Common myeloid progenitor, CD34-positive (primary cell): ENCODE results near the gene ZDHHC24.
"Not testable (repeated sequence)": the region's sequence is repeated elsewhere in the genome, so short reads cannot be mapped to it uniquely, and the experiment has no call there.

Experiments
- CTCF ChIA-PET: fragments of 350-600 bp; sonication (Branson Sonifier 250); formaldehyde crosslinking; loops from one replicate; lab custom pipeline; 2021; ENCODE audit warnings: antibody characterized with exemption; lab: Charles Lee
- POLR2A ChIA-PET: fragments of 350-600 bp; sonication (Branson Sonifier 250); formaldehyde crosslinking; loops from one replicate; lab custom pipeline; 2021; ENCODE audit warnings: antibody characterized with exemption; lab: Charles Lee
- DNase-seq, 3 donors: peaks; one replicate each; pipeline versions ENCODE4 v3.0.0 to v3.0.0-alpha.2; 2013
- H3K27ac ChIP-seq, 2 experiments: 1 replicate in 1 of 2; 2 replicates in 1 of 2; pipeline ENCODE4 v1.7.0; 2013; ENCODE audit warnings: inconsistent platforms in 2 of 2, low read length in 2 of 2, mild to moderate bottlenecking in 2 of 2, low read depth in 1 of 2, moderate library complexity in 1 of 2; ENCODE audit not compliant: severe bottlenecking in 2 of 2, insufficient read depth in 1 of 2, poor library complexity in 1 of 2
- H3K27me3 ChIP-seq, 5 experiments: replicated peaks in 2 of 5; 1 replicate in 3 of 5; 2 replicates in 2 of 5; pipeline versions ENCODE4 v1.6.1 to v1.7.0; 2013; ENCODE audit warnings: low read length in 4 of 5, mild to moderate bottlenecking in 2 of 5, moderate library complexity in 2 of 5, inconsistent platforms in 1 of 5; ENCODE audit not compliant: insufficient read depth in 5 of 5, control insufficient read depth in 4 of 5
- H3K36me3 ChIP-seq, 4 experiments: 1 replicate in 2 of 4; 2 replicates in 2 of 4; pipeline versions ENCODE4 v1.6.1 to v1.7.0; 2013; ENCODE audit warnings: low read length in 3 of 4, control low read depth in 1 of 4, mild to moderate bottlenecking in 1 of 4; ENCODE audit not compliant: control insufficient read depth in 4 of 4, insufficient read depth in 4 of 4
- H3K4me1 ChIP-seq, 4 experiments: 1 replicate in 3 of 4; 2 replicates in 1 of 4; pipeline versions ENCODE4 v1.6.1 to v1.7.1; 2013; ENCODE audit warnings: low read length in 3 of 4, mild to moderate bottlenecking in 3 of 4, control low read depth in 1 of 4, inconsistent platforms in 1 of 4, moderate library complexity in 1 of 4; ENCODE audit not compliant: control insufficient read depth in 4 of 4, insufficient read depth in 4 of 4; ENCODE audit errors: control extremely low read depth in 1 of 4
- H3K4me3 ChIP-seq, 7 experiments: 1 replicate in 4 of 7; 2 replicates in 3 of 7; pipeline versions ENCODE4 v1.5.1 to v1.7.0; 2013; ENCODE audit warnings: mild to moderate bottlenecking in 7 of 7, low read length in 6 of 7, moderate library complexity in 6 of 7, inconsistent platforms in 2 of 7, low read depth in 2 of 7, control low read depth in 1 of 7; ENCODE audit not compliant: insufficient read depth in 4 of 7, control insufficient read depth in 1 of 7; ENCODE audit errors: extremely low read depth in 1 of 7
- H3K9me3 ChIP-seq, 5 experiments: 1 replicate in 4 of 5; 2 replicates in 1 of 5; pipeline versions ENCODE4 v1.6.1 to v1.7.1; 2013; ENCODE audit warnings: low read length in 4 of 5, mild to moderate bottlenecking in 2 of 5, inconsistent platforms in 1 of 5, low read depth in 1 of 5, moderate library complexity in 1 of 5; ENCODE audit not compliant: control insufficient read depth in 4 of 5, insufficient read depth in 2 of 5; ENCODE audit errors: control extremely low read depth in 1 of 5
- WGBS: methylation state at CpG from one replicate; pipeline ENCODE4 v1.1.5; 2013; ENCODE audit not compliant: insufficient coverage; 5-methylcytosine and 5-hydroxymethylcytosine counted together

Gene ZDHHC24

GRCh38 chr11:66541892-66542291, 4.0 kb downstream of the ZDHHC24 start:
- H3K4me1 ChIP-seq, result peaks cover 13 to 40% (median 31%) of the 10 kb centered on the region in 4 experiments
- ChIA-PET POLR2A (no interaction called here), CTCF (interaction anchor here (0.7 to 3.1 kb wide), 4 partner anchors 13 to 138 kb away, joined by 3 to 8 read pairs (median 3); no protein-coding TSS in a partner anchor)
- no peak for DNase-seq
- H3K27me3 ChIP-seq, result peaks cover 0 to under 1% (median 0%) of the 10 kb centered on the region in 5 experiments
- no peaks in the 10 kb centered on the region for H3K9me3 ChIP-seq
- H3K27ac ChIP-seq, result no peak overlapping the region
- 93% methylated on average over 4 of the region's 4 CpGs for WGBS
- peaks cover 9 to 49% (median 31%) of the 10 kb centered on the region in 4 experiments for H3K36me3 ChIP-seq
- H3K4me3 ChIP-seq, result no peak overlapping the region

- DNase-seq, H3K9me3 ChIP-seq, H3K4me3 ChIP-seq, POLR2A ChIA-PET, CTCF ChIA-PET, H3K27me3 ChIP-seq, H3K27ac ChIP-seq: not testable (repeated sequence)
- Histone ChIP-seq H3K36me3 (peaks cover 13 to 60% (median 37%) of the 10 kb centered on the region in 4 experiments), H3K4me1 (peaks cover 13 to 34% (median 28%) of the 10 kb centered on the region in 4 experiments)
- WGBS, result 90% methylated on average over 8 of the region's 8 CpGs
Measured at GRCh38 chr11:66540598-66540997, 5.2 kb downstream of the ZDHHC24 start.

GRCh38 chr11:66539870-66540213, 6.0 kb downstream of the ZDHHC24 start:
- ChIA-PET CTCF (no interaction called here), POLR2A (no interaction called here)
- WGBS, result 91% methylated on average over 10 of the region's 10 CpGs
- H3K36me3 ChIP-seq, result peaks cover 15 to 65% (median 40%) of the 10 kb centered on the region in 4 experiments
- no peaks in the 10 kb centered on the region for H3K9me3 ChIP-seq
- no peaks in the 10 kb centered on the region for H3K27me3 ChIP-seq
- no peak for DNase-seq
- no peak overlapping the region for H3K27ac ChIP-seq
- H3K4me3 ChIP-seq, result no peak overlapping the region
- H3K4me1 ChIP-seq, result peaks cover 9 to 27% (median 23%) of the 10 kb centered on the region in 4 experiments

- H3K4me1 ChIP-seq, result peaks cover 4 to 22% (median 18%) of the 10 kb centered on the region in 4 experiments
- no peaks in the 10 kb centered on the region for H3K27me3 ChIP-seq
- peaks cover 15 to 68% (median 40%) of the 10 kb centered on the region in 4 experiments for H3K36me3 ChIP-seq
- ChIA-PET POLR2A (no interaction called here), CTCF (interaction anchor here (1.0 kb wide), 1 partner anchor 140 kb away, joined by 4 read pairs; no protein-coding TSS in a partner anchor)
- H3K9me3 ChIP-seq, result no peaks in the 10 kb centered on the region
- 91% methylated on average over 15 of the region's 16 CpGs for WGBS
- H3K27ac ChIP-seq, result no peak overlapping the region
- H3K4me3 ChIP-seq, result no peak overlapping the region
- no peak for DNase-seq
Measured at GRCh38 chr11:66539170-66539869, 6.5 kb downstream of the ZDHHC24 start.

- ChIA-PET POLR2A (interaction anchor here (0.6 kb wide), 1 partner anchor 17 kb away, joined by 3 read pairs; no protein-coding TSS in a partner anchor), CTCF (interaction anchor here (1.0 to 1.2 kb wide), 3 partner anchors 10 to 145 kb away, joined by 3 read pairs; partner anchors contain the start of gene RBM4B)
- Histone ChIP-seq H3K4me3 (no peak overlapping the region), H3K27me3 (no peaks in the 10 kb centered on the region), H3K4me1 (no peaks in the 10 kb centered on the region), H3K27ac (no peak overlapping the region), H3K36me3 (peaks cover 12 to 65% (median 29%) of the 10 kb centered on the region in 4 experiments), H3K9me3 (no peaks in the 10 kb centered on the region)
- DNase-seq, result no peak
- WGBS, result 100% methylated on average over 3 of the region's 6 CpGs
Measured at GRCh38 chr11:66532784-66533183, 13.1 kb downstream of the ZDHHC24 start.

GRCh38 chr11:66531841-66532240, 14.0 kb downstream of the ZDHHC24 start:
- ChIA-PET POLR2A (no interaction called here), CTCF (no interaction called here)
- WGBS, result 100% methylated on average over 8 of the region's 11 CpGs
- Histone ChIP-seq H3K4me1 (no peaks in the 10 kb centered on the region), H3K4me3 (no peak overlapping the region), H3K36me3 (peaks cover 12 to 65% (median 27%) of the 10 kb centered on the region in 4 experiments), H3K9me3 (no peaks in the 10 kb centered on the region), H3K27me3 (no peaks in the 10 kb centered on the region), H3K27ac (no peak overlapping the region)
- DNase-seq, result no peak
